Liver (tissue), 9 donors: ENCODE data around the gene APBA2. TPM values are rescaled to one million over a fixed set of nuclear protein-coding genes. Genes with fewer than 3 reads are reported as not detected.

ENCODE experiments used
- DNase-seq: peaks from one replicate; pipeline ENCODE4 v3.0.0-alpha.2; 2017; ENCODE audit warnings: low spot score
- H3K27ac ChIP-seq, 2 donors: one replicate each; pipeline ENCODE4 v1.7.0; 2013; ENCODE audit warnings: inconsistent platforms in 2 of 2, low read length in 2 of 2, control low read depth in 1 of 2, low read depth in 1 of 2, mild to moderate bottlenecking in 1 of 2
- H3K27me3 ChIP-seq, 4 donors: one replicate each; pipeline versions ENCODE4 v1.6.1 to v1.7.0; 2013; ENCODE audit warnings: low read length in 3 of 4, inconsistent platforms in 1 of 4, mild to moderate bottlenecking in 1 of 4, moderate library complexity in 1 of 4; ENCODE audit not compliant: control insufficient read depth in 4 of 4, insufficient read depth in 4 of 4
- H3K36me3 ChIP-seq, 4 donors: one replicate each; pipeline versions ENCODE4 v1.6.1 to v1.7.0; 2013; ENCODE audit warnings: low read length in 3 of 4, mild to moderate bottlenecking in 3 of 4, low read depth in 1 of 4, moderate library complexity in 1 of 4; ENCODE audit not compliant: control insufficient read depth in 4 of 4, insufficient read depth in 3 of 4
- H3K4me1 ChIP-seq, 4 donors: one replicate each; pipeline versions ENCODE4 v1.6.1 to v1.7.0; 2013; ENCODE audit warnings: low read length in 3 of 4, mild to moderate bottlenecking in 3 of 4, moderate library complexity in 1 of 4; ENCODE audit not compliant: control insufficient read depth in 4 of 4, insufficient read depth in 4 of 4
- H3K4me3 ChIP-seq, 3 donors: one replicate each; pipeline versions ENCODE4 v1.6.1 to v1.7.0; 2013; ENCODE audit warnings: low read length in 3 of 3, control low read depth in 1 of 3, low read depth in 1 of 3, mild to moderate bottlenecking in 1 of 3
- H3K9ac ChIP-seq, 2 donors: one replicate each; pipeline ENCODE4 v1.7.0; 2013; ENCODE audit warnings: low read length in 2 of 2, mild to moderate bottlenecking in 2 of 2, moderate library complexity in 2 of 2, control low read depth in 1 of 2, low read depth in 1 of 2
- H3K9me3 ChIP-seq, 4 donors: one replicate each; pipeline versions ENCODE4 v1.6.1 to v1.7.0; 2013; ENCODE audit warnings: low read length in 3 of 4; ENCODE audit not compliant: control insufficient read depth in 4 of 4
- ATF3 ChIP-seq: IDR thresholded peaks from 2 replicates; pipeline ENCODE4 v1.6.1; 2016; ENCODE audit warnings: antibody characterized with exemption
- FOXA1 ChIP-seq: IDR thresholded peaks from 2 replicates; pipeline ENCODE4 v1.6.1; 2016; ENCODE audit warnings: antibody characterized with exemption
- FOXA2 ChIP-seq: IDR thresholded peaks from 2 replicates; pipeline ENCODE4 v1.6.1; 2016; ENCODE audit warnings: antibody characterized with exemption
- GABPA ChIP-seq, 2 donors: IDR thresholded peaks in 1 of 2; conservative IDR thresholded peaks in 1 of 2; 2 replicates each; pipeline ENCODE4 v1.6.1; 2016; ENCODE audit warnings: antibody characterized with exemption in 2 of 2, mild to moderate bottlenecking in 1 of 2, moderate library complexity in 1 of 2
- HNF4A ChIP-seq, 2 donors: conservative IDR thresholded peaks; 2 replicates each; pipeline ENCODE4 v1.6.1; 2016; ENCODE audit warnings: antibody characterized with exemption in 2 of 2, mild to moderate bottlenecking in 2 of 2
- HNF4G ChIP-seq: IDR thresholded peaks from 2 replicates; pipeline ENCODE4 v1.6.1; 2016; ENCODE audit warnings: antibody characterized with exemption
- JUND ChIP-seq, 2 donors: IDR thresholded peaks; 2 replicates each; pipeline ENCODE4 v1.6.1; 2016; ENCODE audit warnings: antibody characterized with exemption in 2 of 2
- MAX ChIP-seq: IDR thresholded peaks from 2 replicates; pipeline ENCODE4 v1.6.1; 2016; ENCODE audit warnings: antibody characterized with exemption
- NR2F2 ChIP-seq: IDR thresholded peaks from 2 replicates; pipeline ENCODE4 v1.6.1; 2016; ENCODE audit warnings: antibody characterized with exemption
- REST ChIP-seq: IDR thresholded peaks from 2 replicates; pipeline ENCODE4 v1.6.1; 2016; ENCODE audit warnings: antibody characterized with exemption, mild to moderate bottlenecking
- RXRA ChIP-seq, 2 donors: IDR thresholded peaks; 2 replicates each; pipeline ENCODE4 v1.6.1; 2017 to 2018; ENCODE audit warnings: antibody characterized with exemption in 2 of 2, mild to moderate bottlenecking in 1 of 2
- SP1 ChIP-seq: IDR thresholded peaks from 2 replicates; pipeline ENCODE4 v1.6.1; 2018; ENCODE audit warnings: antibody characterized with exemption, mild to moderate bottlenecking
- TAF1 ChIP-seq: conservative IDR thresholded peaks from 2 replicates; pipeline ENCODE4 v1.6.1; 2016; ENCODE audit warnings: antibody characterized with exemption, mild to moderate bottlenecking
- YY1 ChIP-seq: IDR thresholded peaks from 2 replicates; pipeline ENCODE4 v1.6.1; 2016; ENCODE audit warnings: antibody characterized with exemption, mild to moderate bottlenecking
- ZBTB33 ChIP-seq: IDR thresholded peaks from 2 replicates; pipeline ENCODE4 v1.6.1; 2016; ENCODE audit warnings: antibody characterized with exemption
- WGBS: extraction: QIAGEN DNeasy Blood & Tissue Kit; methylation state at CpG from one replicate; pipeline ENCODE4 v1.1.7; 2013; 5-methylcytosine and 5-hydroxymethylcytosine counted together
- polyA plus RNA-seq, 2 donors: library from polyadenylated mRNA; stranded (reverse) in 1 of 2; unstranded in 1 of 2; fragments of 200-250 nt in 1 of 2; fragments of >200 nt in 1 of 2; fragmentation: Nextera tagmentation in 1 of 2; extraction: Ambion mirVana in 1 of 2; gene quantifications; one replicate each; pipeline versions ENCODE4 v1.2.1 to v1.2.3, GENCODE V29; 2013 to 2015
- total RNA-seq, 2 donors: library from RNA; depleted of rRNA; stranded (reverse); fragments of >200 nt; gene quantifications; one replicate each; pipeline ENCODE4 v1.2.3, GENCODE V29; 2014
- donor health status: healthy.
- donor health status: healthy.
- donor health status: healthy.
- donor health status: healthy.
- donor health status: healthy.

The APBA2 gene
- total and polyA plus RNA-seq, 4 donors = 0.38 to 2.9 (median 1.7) TPM

GRCh38 chr15:29134239-29134638 is 248.5 kb downstream of the APBA2 start:
- Histone ChIP-seq H3K27me3 (peaks cover 0 to 6% (median 0%) of the 10 kb centered on the region in 4 donors), H3K9ac (no peak overlapping the region), H3K4me1 (no peaks in the 10 kb centered on the region), H3K36me3 (no peaks in the 10 kb centered on the region), H3K27ac (no peak overlapping the region), H3K4me3 (no peak overlapping the region), H3K9me3 (no peaks in the 10 kb centered on the region)
- TF ChIP-seq REST (no peak), ATF3 (no peak), FOXA2 (no peak), RXRA (IDR thresholded peaks at IDR 0.05) (no peak), JUND (IDR thresholded peaks at IDR 0.05) (no peak), GABPA (IDR thresholded peaks at IDR 0.05 in 1 of 2, conservative IDR thresholded peaks at IDR 0.05 in 1 of 2) (no peak)
- DNase-seq = no peak
- WGBS = 93% methylated on average over 6 of the region's 6 CpGs

GRCh38 chr15:29134641-29135308 is 249.0 kb downstream of the APBA2 start:
- no peak for TF ChIP-seq ZBTB33
- no peak for TF ChIP-seq ATF3
- no peak for TF ChIP-seq SP1
- TF ChIP-seq TAF1 = no peak
- TF ChIP-seq YY1 = no peak
- TF ChIP-seq FOXA2 = no peak
- TF ChIP-seq FOXA1 = no peak
- TF ChIP-seq REST = no peak
- TF ChIP-seq GABPA (IDR thresholded peaks at IDR 0.05 in 1 of 2, conservative IDR thresholded peaks at IDR 0.05 in 1 of 2) = no peak
- TF ChIP-seq MAX = no peak
- TF ChIP-seq NR2F2 = no peak
- no peak for TF ChIP-seq HNF4G
- TF ChIP-seq HNF4A (conservative IDR thresholded peaks at IDR 0.05) = no peak
- no peak overlapping the region for H3K9ac ChIP-seq
- peaks cover 0 to 6% (median 1%) of the 10 kb centered on the region in 4 donors for H3K27me3 ChIP-seq
- WGBS = 89% methylated on average over 14 of the region's 14 CpGs
- no peaks in the 10 kb centered on the region for H3K9me3 ChIP-seq
- H3K4me1 ChIP-seq = peaks cover 0 to 5% (median 2%) of the 10 kb centered on the region in 4 donors
- H3K36me3 ChIP-seq = no peaks in the 10 kb centered on the region
- no peak overlapping the region for H3K27ac ChIP-seq
- no peak for DNase-seq
- no peak overlapping the region for H3K4me3 ChIP-seq
